Endothelial cell of hepatic sinusoid (primary cell): ENCODE results near the gene CDCP1.
"Not testable (repeated sequence)": the region's sequence is repeated elsewhere in the genome, so short reads cannot be mapped to it uniquely, and the experiment has no call there.

Experiments used
- in situ Hi-C: cut with HindIII; loops from 2 replicates; pipeline ENCODE4 v1.10.0; 2017; ENCODE audit warnings: low sequenced_read_pairs

CDCP1 gene

GRCh38 chr3:45064512-45065372 is 81.4 kb downstream of the CDCP1 start:
- in situ Hi-C loops, result no loop called here

- in situ Hi-C loops, result no loop called here
Measured at GRCh38 chr3:45062697-45063070, 83.5 kb downstream of the CDCP1 start.

GRCh38 chr3:45060165-45060892 is 85.8 kb downstream of the CDCP1 start:
- in situ Hi-C loops, result no loop called here

GRCh38 chr3:45059132-45059531 is 87.0 kb downstream of the CDCP1 start:
- in situ Hi-C loops, result no loop called here

DNA sequence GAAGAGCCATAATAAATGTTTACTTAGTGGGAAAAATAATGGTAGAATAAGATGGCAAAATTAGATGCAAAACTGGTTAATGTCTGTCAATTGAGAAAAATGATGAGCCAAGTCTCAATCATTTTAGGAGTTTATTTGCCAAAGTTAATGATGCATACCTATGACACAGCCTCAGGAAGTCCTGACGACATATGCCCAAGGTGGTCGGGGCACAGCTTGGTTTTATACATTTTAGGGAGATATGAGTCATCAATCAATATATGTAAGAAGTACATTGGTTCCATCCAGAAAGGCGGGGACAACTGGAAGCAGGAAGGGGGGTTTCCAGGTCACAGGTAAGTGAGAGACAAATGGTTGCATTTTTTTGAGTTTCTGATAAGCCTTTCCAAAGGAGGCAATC is 88.6 kb downstream of the CDCP1 start:
- in situ Hi-C loops, result no loop called here

DNA sequence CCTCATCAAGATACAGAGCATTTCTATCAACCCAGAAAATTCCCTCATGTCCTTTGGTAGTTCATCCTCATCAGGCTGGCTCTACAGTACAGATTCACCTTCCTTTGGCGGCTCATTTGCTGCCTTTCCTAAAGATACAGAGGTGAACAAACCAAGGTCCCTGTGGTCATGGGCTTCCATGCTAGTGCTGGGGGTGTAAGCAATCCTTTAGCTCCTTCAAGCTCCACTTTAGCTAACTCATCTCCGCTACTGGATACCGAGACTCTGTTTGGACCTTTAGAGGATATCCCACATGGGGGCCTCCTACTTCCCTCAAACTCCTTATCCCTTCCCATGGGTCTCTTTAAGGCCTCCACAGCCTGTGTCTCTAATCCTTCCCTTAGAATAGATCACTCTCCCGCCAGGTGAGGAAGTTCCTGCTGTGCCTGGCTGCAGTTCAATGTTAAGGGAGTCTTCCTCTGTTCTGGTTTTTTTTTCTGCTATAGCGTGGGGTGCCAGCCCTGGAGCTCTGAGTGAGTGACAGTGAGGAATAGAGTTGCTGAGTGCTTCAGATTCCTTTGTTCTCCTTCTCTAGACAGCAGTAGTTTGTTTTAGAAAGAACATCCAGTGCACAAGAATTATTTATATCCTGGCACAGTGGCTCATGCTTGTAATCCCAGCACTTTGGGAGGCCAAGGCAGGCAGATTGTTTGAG is 89.4 kb downstream of the CDCP1 start:
- in situ Hi-C loops, result no loop called here

DNA sequence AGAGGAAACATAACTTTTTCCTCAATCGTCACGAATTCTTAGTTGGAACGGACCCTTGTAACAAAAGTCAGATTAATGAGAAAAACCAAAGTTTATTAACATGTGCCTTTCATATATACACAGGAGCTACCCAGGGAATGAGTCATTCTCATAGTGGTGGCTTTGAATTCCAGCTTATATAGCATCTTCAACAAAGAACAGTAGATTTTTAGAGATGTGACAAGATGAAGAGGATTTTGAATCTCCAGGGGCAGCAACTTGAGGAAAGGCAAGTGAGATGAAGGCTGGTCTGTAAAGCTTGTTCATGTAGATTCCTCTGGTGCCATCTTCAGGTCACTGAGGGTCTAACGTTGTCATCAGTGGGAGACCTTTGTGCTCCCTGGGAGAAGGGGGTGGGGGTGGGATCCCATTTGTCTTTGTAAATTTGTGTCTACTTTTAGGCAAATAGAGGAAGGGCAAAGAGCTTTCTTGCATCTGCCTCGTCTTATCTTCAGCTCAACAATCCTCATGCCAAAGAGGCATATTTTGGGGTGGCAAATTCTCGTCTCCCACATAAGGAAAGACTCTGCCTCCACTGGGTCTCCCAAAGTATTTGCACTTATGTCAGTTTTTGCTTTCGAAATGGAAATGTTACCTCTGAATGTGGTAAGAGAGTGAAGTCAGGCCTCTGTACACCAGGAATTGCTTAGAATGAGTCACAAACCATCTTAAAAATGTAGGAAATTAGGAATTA is 90.6 kb downstream of the CDCP1 start:
- in situ Hi-C loops, result no loop called here

GRCh38 chr3:45055032-45055410 is 91.2 kb downstream of the CDCP1 start:
- in situ Hi-C loops, result no loop called here

DNA sequence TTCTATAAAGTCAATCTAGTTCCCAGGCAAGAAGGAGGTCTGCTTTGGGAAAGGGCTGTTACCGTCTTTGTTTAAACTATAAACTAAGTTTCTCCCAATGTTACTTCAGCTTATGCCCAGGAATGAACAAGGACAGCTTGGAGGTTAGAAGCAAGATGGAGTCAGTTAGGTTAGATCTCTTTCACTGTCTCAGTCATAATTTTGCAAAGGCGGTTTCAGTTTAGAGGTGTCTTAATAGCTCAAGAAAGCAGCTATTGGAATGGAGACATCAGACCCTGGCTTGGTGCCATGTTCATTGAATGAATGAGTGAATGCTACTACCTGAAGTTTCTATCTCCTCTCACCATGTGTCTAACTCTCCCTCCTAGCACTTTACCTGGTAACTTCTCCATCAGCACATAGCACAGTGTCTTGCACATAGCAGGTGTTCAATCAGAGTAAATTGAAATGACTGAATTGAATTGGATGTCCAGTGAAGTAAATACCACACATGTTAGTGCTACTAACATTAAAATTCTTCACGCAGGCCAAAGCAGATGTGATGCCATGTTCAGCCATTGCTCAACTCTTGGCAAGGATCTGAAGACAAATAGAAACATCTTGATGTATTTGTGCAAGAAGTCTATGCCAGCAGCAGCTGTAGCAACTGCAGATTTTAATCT is 91.9 kb downstream of the CDCP1 start:
- in situ Hi-C loops, result no loop called here

DNA sequence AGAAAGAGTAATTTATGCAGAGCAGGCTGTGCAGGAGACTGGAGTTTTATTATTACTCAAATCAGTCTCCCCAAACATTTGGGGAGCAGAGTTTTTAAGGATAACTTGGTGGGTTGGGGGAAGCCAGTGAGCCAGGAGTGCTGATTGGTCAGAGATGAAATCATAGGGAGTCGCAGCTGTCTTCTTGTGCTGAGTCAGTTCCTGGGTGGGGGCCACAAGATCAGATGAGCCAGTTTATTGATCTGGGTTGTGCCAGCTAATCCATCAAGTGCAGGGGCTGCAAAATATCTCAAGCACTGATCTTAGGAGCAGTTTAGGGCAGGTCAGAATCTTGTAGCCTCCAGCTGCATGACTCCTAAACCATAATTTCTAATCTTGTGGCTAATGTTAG is 92.4 kb downstream of the CDCP1 start:
- in situ Hi-C loops, result not testable (repeated sequence)

DNA sequence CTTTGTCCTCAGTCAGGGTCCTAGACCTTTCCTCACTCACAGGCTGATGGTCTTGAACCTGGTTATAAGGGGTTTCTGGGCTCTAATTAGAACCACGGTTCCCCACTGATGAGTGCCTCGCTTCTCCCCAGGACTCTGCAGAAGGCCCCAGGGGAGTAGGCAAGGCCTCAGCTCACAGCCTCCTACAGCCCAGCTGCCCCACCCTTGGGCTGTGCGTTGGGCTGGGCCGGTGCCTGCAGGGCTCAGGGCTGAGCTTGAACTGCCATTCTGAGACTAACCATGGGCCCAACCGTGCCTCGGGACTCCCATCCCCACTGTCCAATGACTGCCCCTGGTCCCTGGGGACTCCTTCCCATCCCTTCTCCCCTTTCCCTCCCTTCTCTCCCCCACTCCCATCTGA is 94.5 kb downstream of the CDCP1 start:
- in situ Hi-C loops, result no loop called here

GRCh38 chr3:45049807-45050206 is 96.4 kb downstream of the CDCP1 start:
- in situ Hi-C loops, result loop anchor here (5.0 to 25.0 kb wide), 3 partner anchors 167 to 612 kb away; no protein-coding TSS in a partner anchor

- in situ Hi-C loops, result loop anchor here (5.0 to 25.0 kb wide), 3 partner anchors 169 to 614 kb away; no protein-coding TSS in a partner anchor
Measured at GRCh38 chr3:45048244-45048643, 97.9 kb downstream of the CDCP1 start.

- in situ Hi-C loops, result loop anchor here (25.0 kb wide), 2 partner anchors 468 to 618 kb away; no protein-coding TSS in a partner anchor
Measured at GRCh38 chr3:45043728-45044299, 102.4 kb downstream of the CDCP1 start.

DNA sequence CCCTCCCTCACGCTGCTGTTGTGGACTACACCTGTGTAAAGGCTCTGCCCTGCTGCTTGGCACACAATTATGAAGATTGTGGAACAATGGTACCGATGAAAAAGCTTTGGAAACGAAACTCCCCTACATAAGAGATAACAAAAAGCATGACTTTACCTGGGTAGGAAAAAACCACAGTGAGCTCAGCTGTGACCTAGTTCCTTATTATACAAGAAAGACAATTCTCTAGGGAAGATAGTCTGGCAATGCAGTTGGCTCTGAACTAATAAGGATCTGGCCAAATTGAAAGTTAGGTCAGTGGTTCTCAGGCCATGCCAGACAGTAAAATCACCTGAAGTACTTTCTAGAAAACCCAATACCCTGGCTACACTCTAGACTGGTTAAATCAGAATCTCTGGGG is 104.0 kb downstream of the CDCP1 start:
- in situ Hi-C loops, result loop anchor here (25.0 kb wide), 2 partner anchors 470 to 620 kb away; no protein-coding TSS in a partner anchor

- in situ Hi-C loops, result loop anchor here (25.0 kb wide), 2 partner anchors 471 to 621 kb away; no protein-coding TSS in a partner anchor
Measured at GRCh38 chr3:45041666-45042065, 104.5 kb downstream of the CDCP1 start.

- in situ Hi-C loops, result loop anchor here (25.0 kb wide), 2 partner anchors 474 to 624 kb away; no protein-coding TSS in a partner anchor
Measured at GRCh38 chr3:45037720-45038455, 108.3 kb downstream of the CDCP1 start.

DNA sequence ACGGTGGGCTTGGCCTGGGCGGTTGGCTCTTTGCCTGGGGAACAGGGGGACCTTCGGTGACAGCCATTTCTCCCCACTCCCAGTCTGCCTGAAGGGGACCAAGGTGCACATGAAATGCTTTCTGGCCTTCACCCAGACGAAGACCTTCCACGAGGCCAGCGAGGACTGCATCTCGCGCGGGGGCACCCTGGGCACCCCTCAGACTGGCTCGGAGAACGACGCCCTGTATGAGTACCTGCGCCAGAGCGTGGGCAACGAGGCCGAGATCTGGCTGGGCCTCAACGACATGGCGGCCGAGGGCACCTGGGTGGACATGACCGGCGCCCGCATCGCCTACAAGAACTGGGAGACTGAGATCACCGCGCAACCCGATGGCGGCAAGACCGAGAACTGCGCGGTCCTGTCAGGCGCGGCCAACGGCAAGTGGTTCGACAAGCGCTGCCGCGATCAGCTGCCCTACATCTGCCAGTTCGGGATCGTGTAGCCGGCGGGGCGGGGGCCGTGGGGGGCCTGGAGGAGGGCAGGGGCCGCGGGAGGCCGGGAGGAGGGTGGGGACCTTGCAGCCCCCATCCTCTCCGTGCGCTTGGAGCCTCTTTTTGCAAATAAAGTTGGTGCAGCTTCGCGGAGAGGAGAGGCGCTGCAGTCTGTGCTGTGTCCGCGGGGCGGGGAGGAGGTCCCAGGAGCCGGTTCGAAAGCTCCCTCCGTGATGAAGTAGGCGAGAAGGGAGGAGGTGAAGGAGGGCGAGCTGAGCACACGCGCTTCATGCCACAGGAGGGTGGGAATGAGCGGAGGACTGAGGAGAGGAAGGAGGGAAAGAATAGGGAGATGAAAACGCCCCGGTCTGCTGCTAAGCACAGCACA is 110.5 kb downstream of the CDCP1 start:
- in situ Hi-C loops, result loop anchor here (25.0 kb wide), 2 partner anchors 477 to 627 kb away; no protein-coding TSS in a partner anchor
